Mesenchymal stem cell (in vitro differentiated cells and primary cell): ENCODE measurements around the gene PPP1R2.

Experiments
- DNase-seq: peaks from one replicate; pipeline ENCODE4 v3.0.0-alpha.2; 2013
- H2AFZ ChIP-seq: one replicate; pipeline ENCODE4 v1.6.1; 2013; ENCODE audit warnings: low read depth, mild to moderate bottlenecking, control low read depth, inconsistent platforms, low read length, moderate library complexity
- H2AK5ac ChIP-seq: 2 replicates; pipeline ENCODE4 v1.6.1; 2013; ENCODE audit warnings: low read length, moderate library complexity, mild to moderate bottlenecking, inconsistent platforms; ENCODE audit not compliant: severe bottlenecking
- H2BK120ac ChIP-seq: one replicate; pipeline ENCODE4 v1.6.1; 2013; ENCODE audit warnings: low read depth, mild to moderate bottlenecking, inconsistent platforms, low read length, moderate library complexity
- H2BK12ac ChIP-seq, 2 experiments: one replicate each; pipeline ENCODE4 v1.6.1; 2013; ENCODE audit warnings: inconsistent platforms in 2 of 2, low read length in 2 of 2, mild to moderate bottlenecking in 2 of 2, moderate library complexity in 2 of 2, control low read depth in 1 of 2
- H2BK15ac ChIP-seq: one replicate; pipeline ENCODE4 v1.6.1; 2013; ENCODE audit warnings: mild to moderate bottlenecking, low read depth, inconsistent platforms; ENCODE audit not compliant: poor library complexity, severe bottlenecking
- H2BK5ac ChIP-seq: 2 replicates; pipeline ENCODE4 v1.6.1; 2013; ENCODE audit warnings: low read depth, mild to moderate bottlenecking, low read length, control low read depth, inconsistent platforms; ENCODE audit not compliant: poor library complexity, severe bottlenecking
- H3K14ac ChIP-seq, 2 experiments: one replicate each; pipeline ENCODE4 v1.6.1; 2013; ENCODE audit warnings: inconsistent platforms in 2 of 2, low read length in 2 of 2, control low read depth in 1 of 2, mild to moderate bottlenecking in 1 of 2, moderate library complexity in 1 of 2
- H3K18ac ChIP-seq, 2 experiments: one replicate each; pipeline ENCODE4 v1.6.1; 2013; ENCODE audit warnings: inconsistent platforms in 2 of 2, low read length in 2 of 2, control low read depth in 1 of 2, low read depth in 1 of 2, mild to moderate bottlenecking in 1 of 2
- H3K23ac ChIP-seq, 2 experiments: one replicate each; pipeline ENCODE4 v1.6.1; 2013; ENCODE audit warnings: inconsistent platforms in 2 of 2, low read length in 2 of 2, mild to moderate bottlenecking in 2 of 2, moderate library complexity in 2 of 2, control low read depth in 1 of 2
- H3K27ac ChIP-seq: 2 replicates; pipeline ENCODE4 v1.5.1; 2013; ENCODE audit warnings: mild to moderate bottlenecking, moderate library complexity, low read length, control low read depth, inconsistent platforms; ENCODE audit not compliant: poor library complexity, severe bottlenecking
- H3K27me3 ChIP-seq, 2 experiments: 2 replicates each; pipeline versions ENCODE4 v1.6.1 to v1.7.0; 2013; ENCODE audit warnings: low read length in 2 of 2, mild to moderate bottlenecking in 2 of 2, moderate library complexity in 2 of 2, control low read depth in 1 of 2, inconsistent platforms in 1 of 2; ENCODE audit not compliant: control insufficient read depth in 1 of 2, insufficient read depth in 1 of 2
- H3K36me3 ChIP-seq, 2 experiments: 2 replicates each; pipeline versions ENCODE4 v1.6.1 to v1.7.0; 2013; ENCODE audit warnings: low read length in 2 of 2, control low read depth in 1 of 2, inconsistent platforms in 1 of 2, low read depth in 1 of 2, mild to moderate bottlenecking in 1 of 2; ENCODE audit not compliant: insufficient read depth in 2 of 2, control insufficient read depth in 1 of 2
- H3K4ac ChIP-seq, 2 experiments: one replicate each; pipeline ENCODE4 v1.6.1; 2013; ENCODE audit warnings: inconsistent platforms in 2 of 2, low read length in 2 of 2, mild to moderate bottlenecking in 2 of 2, moderate library complexity in 2 of 2, control low read depth in 1 of 2, low read depth in 1 of 2
- H3K4me1 ChIP-seq: 2 replicates; pipeline ENCODE4 v1.6.1; 2013; ENCODE audit warnings: low read depth, low read length, control low read depth; ENCODE audit not compliant: control insufficient read depth, insufficient read depth
- H3K4me2 ChIP-seq: 2 replicates; pipeline ENCODE4 v1.6.1; 2013; ENCODE audit warnings: low read length, mild to moderate bottlenecking, inconsistent platforms; ENCODE audit not compliant: poor library complexity, severe bottlenecking
- H3K4me3 ChIP-seq, 2 experiments: 2 replicates each; pipeline versions ENCODE4 v1.5.1 to v1.7.0; 2013; ENCODE audit warnings: low read length in 2 of 2, mild to moderate bottlenecking in 2 of 2, control low read depth in 1 of 2, low read depth in 1 of 2; ENCODE audit not compliant: insufficient read depth in 1 of 2
- H3K79me1 ChIP-seq: replicated peaks from 2 replicates; pipeline ENCODE4 v1.6.1; 2013; ENCODE audit warnings: mild to moderate bottlenecking, control low read depth, low read length, inconsistent platforms; ENCODE audit not compliant: poor library complexity, severe bottlenecking
- H3K9ac ChIP-seq: 2 replicates; pipeline ENCODE4 v1.7.0; 2013; ENCODE audit warnings: mild to moderate bottlenecking, low read length, moderate library complexity
- H3K9me3 ChIP-seq: 2 replicates; pipeline ENCODE4 v1.7.0; 2013; ENCODE audit warnings: mild to moderate bottlenecking, low read length; ENCODE audit not compliant: control insufficient read depth
- H4K8ac ChIP-seq: one replicate; pipeline ENCODE4 v1.6.1; 2013; ENCODE audit warnings: inconsistent platforms, mild to moderate bottlenecking, low read length, moderate library complexity
- H4K91ac ChIP-seq: one replicate; pipeline ENCODE4 v1.6.1; 2013; ENCODE audit warnings: mild to moderate bottlenecking, low read length, inconsistent platforms
- WGBS: methylation state at CpG from one replicate; pipeline ENCODE4 v1.1.7; 2013; ENCODE audit warnings: mixed read lengths; 5-methylcytosine and 5-hydroxymethylcytosine counted together

Gene PPP1R2

DNA sequence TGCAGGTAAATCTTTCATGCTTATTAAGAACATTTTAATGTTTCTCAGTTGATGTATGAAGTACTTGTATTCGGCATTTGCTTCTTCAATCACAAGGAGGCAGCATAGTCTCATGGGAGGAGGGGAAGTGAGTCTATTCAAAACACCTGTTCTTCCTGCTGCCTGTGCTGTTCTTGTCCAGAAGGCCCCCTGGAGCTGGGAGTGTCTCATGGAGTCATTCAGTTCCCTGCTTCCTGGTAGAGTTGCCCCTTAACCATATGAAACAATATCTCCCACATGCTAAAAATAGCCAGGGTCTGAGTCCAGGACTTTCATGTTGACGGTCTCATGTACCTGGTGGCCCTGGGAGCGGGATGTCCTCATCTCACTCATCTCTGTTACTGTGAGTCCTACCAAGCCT, 15.5 kb upstream of the PPP1R2 start:
- WGBS = 80% methylated on average over 3 of the region's 3 CpGs

GRCh38 chr3:195557322-195557721, 14.2 kb upstream of the PPP1R2 start:
- no peak overlapping the region for H3K4me2 ChIP-seq
- H2BK15ac ChIP-seq = no peak overlapping the region
- no peak overlapping the region for H3K4ac ChIP-seq
- WGBS = 35% methylated on average over 1 of the region's 4 CpGs
- H3K9me3 ChIP-seq = no peaks in the 10 kb centered on the region
- H3K9ac ChIP-seq = no peak overlapping the region
- H3K14ac ChIP-seq = no peak overlapping the region
- no peak overlapping the region for H3K23ac ChIP-seq
- H2AK5ac ChIP-seq = no peak overlapping the region
- H3K27me3 ChIP-seq = peaks cover 5 to 24% of the 10 kb centered on the region in 2 experiments
- H3K79me1 ChIP-seq = no peaks in the 10 kb centered on the region
- H4K91ac ChIP-seq = no peak overlapping the region
- H3K4me1 ChIP-seq = no peaks in the 10 kb centered on the region
- no peak overlapping the region for H2BK5ac ChIP-seq
- no peak overlapping the region for H4K8ac ChIP-seq
- no peak overlapping the region for H3K27ac ChIP-seq
- no peak overlapping the region for H2AFZ ChIP-seq
- H3K4me3 ChIP-seq = no peak overlapping the region
- no peak overlapping the region for H2BK120ac ChIP-seq
- no peak overlapping the region for H3K18ac ChIP-seq
- H3K36me3 ChIP-seq = no peaks in the 10 kb centered on the region
- no peak overlapping the region for H2BK12ac ChIP-seq
- DNase-seq = no peak

More for the DNA sequence above, 15.5 kb upstream of the PPP1R2 start:
- Histone ChIP-seq H2AFZ (peak overlapping the region; percentile 7), H3K18ac (no peak overlapping the region), H4K91ac (no peak overlapping the region), H3K27ac (no peak overlapping the region), H2BK12ac (no peak overlapping the region), H3K27me3 (peaks cover 11 to 20% of the 10 kb centered on the region in 2 experiments), H2BK15ac (no peak overlapping the region), H3K23ac (no peak overlapping the region), H3K14ac (no peak overlapping the region), H3K9me3 (no peaks in the 10 kb centered on the region), H2BK5ac (no peak overlapping the region), H3K4me1 (no peaks in the 10 kb centered on the region), H4K8ac (no peak overlapping the region), H3K9ac (no peak overlapping the region), H2BK120ac (no peak overlapping the region), H3K36me3 (no peaks in the 10 kb centered on the region), H3K79me1 (no peaks in the 10 kb centered on the region), H3K4me2 (no peak overlapping the region), H2AK5ac (no peak overlapping the region), H3K4me3 (no peak overlapping the region), H3K4ac (no peak overlapping the region)
- DNase-seq = no peak

GRCh38 chr3:195556390-195556789, 13.3 kb upstream of the PPP1R2 start:
- no peak overlapping the region for H4K8ac ChIP-seq
- H3K9ac ChIP-seq = no peak overlapping the region
- no peak for DNase-seq
- H4K91ac ChIP-seq = no peak overlapping the region
- no peak overlapping the region for H2AK5ac ChIP-seq
- H3K18ac ChIP-seq = no peak overlapping the region
- no peak overlapping the region for H2AFZ ChIP-seq
- H2BK12ac ChIP-seq = no peak overlapping the region
- H3K4me1 ChIP-seq = peaks cover 3% of the 10 kb centered on the region
- H2BK5ac ChIP-seq = no peak overlapping the region
- no peaks in the 10 kb centered on the region for H3K9me3 ChIP-seq
- no peak overlapping the region for H2BK15ac ChIP-seq
- no peak overlapping the region for H3K27ac ChIP-seq
- H3K27me3 ChIP-seq = peaks cover 5 to 29% of the 10 kb centered on the region in 2 experiments
- H3K4me2 ChIP-seq = no peak overlapping the region
- no peak overlapping the region for H2BK120ac ChIP-seq
- no peak overlapping the region for H3K4me3 ChIP-seq
- H3K4ac ChIP-seq = no peak overlapping the region
- no peaks in the 10 kb centered on the region for H3K79me1 ChIP-seq
- WGBS = 29% methylated on average over 9 of the region's 10 CpGs
- no peaks in the 10 kb centered on the region for H3K36me3 ChIP-seq
- no peak overlapping the region for H3K23ac ChIP-seq
- H3K14ac ChIP-seq = no peak overlapping the region

DNA sequence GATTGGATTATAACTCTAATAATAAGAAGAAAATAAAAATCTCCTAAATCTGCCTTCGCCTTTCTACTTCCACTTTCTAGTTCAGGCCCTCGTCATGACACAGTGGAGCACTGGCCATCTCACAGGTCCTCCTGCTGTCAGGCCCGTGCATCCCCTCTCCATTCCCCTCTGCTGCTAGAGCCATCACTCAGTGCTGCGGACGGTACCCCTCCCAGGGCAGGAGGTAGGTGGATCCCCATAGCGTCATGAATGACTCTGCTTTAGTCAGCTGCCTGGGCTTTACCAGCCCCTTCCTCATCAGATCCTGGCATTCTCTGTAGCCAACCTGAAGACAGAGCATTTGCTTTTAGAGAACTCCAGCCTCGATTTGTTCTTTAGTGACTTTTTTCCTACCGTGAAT, 12.0 kb upstream of the PPP1R2 start:
- no peak overlapping the region for H3K9ac ChIP-seq
- H2AK5ac ChIP-seq = no peak overlapping the region
- no peaks in the 10 kb centered on the region for H3K36me3 ChIP-seq
- no peak overlapping the region for H3K14ac ChIP-seq
- no peak overlapping the region for H4K91ac ChIP-seq
- H3K4me3 ChIP-seq = no peak overlapping the region
- no peak overlapping the region for H2AFZ ChIP-seq
- no peak for DNase-seq
- no peak overlapping the region for H3K27ac ChIP-seq
- no peak overlapping the region for H2BK120ac ChIP-seq
- H3K79me1 ChIP-seq = no peaks in the 10 kb centered on the region
- peaks cover 4% of the 10 kb centered on the region for H3K4me1 ChIP-seq
- no peak overlapping the region for H3K18ac ChIP-seq
- no peak overlapping the region for H3K4me2 ChIP-seq
- peaks cover 6 to 32% of the 10 kb centered on the region in 2 experiments for H3K27me3 ChIP-seq
- H2BK12ac ChIP-seq = no peak overlapping the region
- no peak overlapping the region for H3K23ac ChIP-seq
- H2BK15ac ChIP-seq = no peak overlapping the region
- WGBS = 72% methylated on average over 7 of the region's 8 CpGs
- H3K4ac ChIP-seq = no peak overlapping the region
- H2BK5ac ChIP-seq = no peak overlapping the region
- H3K9me3 ChIP-seq = no peaks in the 10 kb centered on the region
- H4K8ac ChIP-seq = no peak overlapping the region
